Loucy (cell line): ENCODE measurements around the gene SCYGR3.

Source experiments
- EZH2phosphoT487 ChIP-seq: fragments of 200-600 bp; IDR thresholded peaks from 2 replicates; pipeline ENCODE4 v1.6.1; 2018; ENCODE audit warnings: antibody characterized with exemption, mild to moderate bottlenecking, moderate library complexity, borderline replicate concordance
- TF ChIP-seq, protein P1 (sequence below): fragments of 200-600 bp; sonication (generic); conservative IDR thresholded peaks from 2 replicates; pipeline ENCODE4 v1.5.1; 2014; ENCODE audit warnings: mild to moderate bottlenecking, antibody characterized with exemption, low read length

DNA sequence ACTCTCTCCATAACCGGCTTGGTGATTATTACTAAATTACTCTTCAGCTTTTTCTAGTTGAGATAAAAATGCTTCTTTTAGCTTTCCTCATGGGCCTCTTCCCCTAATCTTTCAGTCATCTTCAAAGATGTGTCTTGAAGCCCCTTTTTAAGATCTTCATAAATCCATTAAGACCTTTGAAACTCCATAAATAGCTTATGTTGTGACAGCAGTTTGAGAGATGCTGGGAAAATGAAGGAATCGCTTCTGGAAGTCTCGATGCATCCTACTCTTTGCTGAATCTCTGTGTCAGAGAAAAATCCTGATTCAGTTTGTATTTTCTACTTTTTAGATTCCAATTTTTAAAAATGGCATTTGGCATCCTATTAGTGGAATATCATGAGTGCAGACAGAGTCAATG lies 15.7 kb upstream of the SCYGR3 start:
- TF ChIP-seq, protein P1, sequence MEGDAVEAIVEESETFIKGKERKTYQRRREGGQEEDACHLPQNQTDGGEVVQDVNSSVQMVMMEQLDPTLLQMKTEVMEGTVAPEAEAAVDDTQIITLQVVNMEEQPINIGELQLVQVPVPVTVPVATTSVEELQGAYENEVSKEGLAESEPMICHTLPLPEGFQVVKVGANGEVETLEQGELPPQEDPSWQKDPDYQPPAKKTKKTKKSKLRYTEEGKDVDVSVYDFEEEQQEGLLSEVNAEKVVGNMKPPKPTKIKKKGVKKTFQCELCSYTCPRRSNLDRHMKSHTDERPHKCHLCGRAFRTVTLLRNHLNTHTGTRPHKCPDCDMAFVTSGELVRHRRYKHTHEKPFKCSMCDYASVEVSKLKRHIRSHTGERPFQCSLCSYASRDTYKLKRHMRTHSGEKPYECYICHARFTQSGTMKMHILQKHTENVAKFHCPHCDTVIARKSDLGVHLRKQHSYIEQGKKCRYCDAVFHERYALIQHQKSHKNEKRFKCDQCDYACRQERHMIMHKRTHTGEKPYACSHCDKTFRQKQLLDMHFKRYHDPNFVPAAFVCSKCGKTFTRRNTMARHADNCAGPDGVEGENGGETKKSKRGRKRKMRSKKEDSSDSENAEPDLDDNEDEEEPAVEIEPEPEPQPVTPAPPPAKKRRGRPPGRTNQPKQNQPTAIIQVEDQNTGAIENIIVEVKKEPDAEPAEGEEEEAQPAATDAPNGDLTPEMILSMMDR: no peak
- no peak for TF ChIP-seq EZH2phosphoT487
